NB4 (cell line): Measurements from ENCODE around the gene MRPL58.

ENCODE experiments used
- CTCF ChIP-seq: IDR thresholded peaks from one replicate; pipeline ENCODE4 v1.5.1; 2012; ENCODE audit warnings: low read depth, low read length
- POLR2A ChIP-seq: IDR thresholded peaks from 2 replicates; pipeline ENCODE4 v1.6.1; 2011; ENCODE audit warnings: mild to moderate bottlenecking; ENCODE audit not compliant: insufficient read length; ENCODE audit errors: extremely low read depth

- TF ChIP-seq POLR2A (no peak), CTCF (no peak)
Observed at GRCh38 chr17:75064867-75065561, 52.5 kb downstream of the MRPL58 start.
